Stimulated activated CD8-positive, alpha-beta memory T cell treated with anti-CD3 and anti-CD28 coated beads, Interleukin-2, amount 100 ng/mL, for 1 hour (primary cell): ENCODE measurements around the gene IRAK1.
"Not testable (repeated sequence)": the region's sequence is repeated elsewhere in the genome, so short reads cannot be mapped to it uniquely, and the experiment has no call there.

Experiments used
- DNase-seq, 2 donors: peaks; one replicate each; pipeline ENCODE4 v3.0.0-alpha.2; 2020; ENCODE audit warnings: low read depth in 2 of 2

The IRAK1 gene

DNA sequence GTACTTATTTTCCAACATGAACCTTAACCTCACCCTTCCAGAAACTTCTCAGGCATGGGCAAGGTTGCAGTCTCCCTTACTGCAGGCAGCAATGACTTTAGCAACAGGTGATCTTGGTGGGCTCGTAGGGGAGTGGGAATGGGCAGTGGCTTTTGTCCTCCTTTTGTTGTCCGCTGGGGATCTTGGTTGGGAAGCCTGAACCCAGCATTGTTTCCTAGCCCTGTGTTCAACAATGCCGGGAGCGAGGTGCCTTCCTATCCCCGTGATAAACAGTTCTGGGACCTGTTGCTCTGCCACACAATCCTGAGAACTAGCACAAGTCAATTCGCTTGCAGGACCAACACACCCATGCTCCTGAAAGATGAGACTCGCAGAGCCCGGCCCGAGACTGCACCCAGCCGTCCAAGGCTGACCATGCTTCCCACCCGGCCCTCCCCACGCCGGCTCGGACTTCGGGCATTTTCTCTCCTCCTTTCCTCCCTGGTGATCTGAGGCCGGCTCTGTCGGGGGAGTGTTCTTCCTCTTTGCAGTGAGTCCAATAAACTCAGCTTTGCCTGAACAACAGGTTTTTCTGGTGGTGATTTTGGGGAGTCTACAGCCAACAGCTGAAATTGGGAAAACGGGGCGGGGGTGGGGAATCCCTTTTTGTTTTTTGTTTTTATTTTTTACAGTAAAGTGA, 20.2 kb downstream of the IRAK1 start:
- DNase-seq, result no peak

GRCh38 chrX:153995504-153995903, 24.2 kb downstream of the IRAK1 start:
- DNase-seq, result no peak

GRCh38 chrX:153994398-153994797, 25.3 kb downstream of the IRAK1 start:
- DNase-seq, result not testable (repeated sequence)

DNA sequence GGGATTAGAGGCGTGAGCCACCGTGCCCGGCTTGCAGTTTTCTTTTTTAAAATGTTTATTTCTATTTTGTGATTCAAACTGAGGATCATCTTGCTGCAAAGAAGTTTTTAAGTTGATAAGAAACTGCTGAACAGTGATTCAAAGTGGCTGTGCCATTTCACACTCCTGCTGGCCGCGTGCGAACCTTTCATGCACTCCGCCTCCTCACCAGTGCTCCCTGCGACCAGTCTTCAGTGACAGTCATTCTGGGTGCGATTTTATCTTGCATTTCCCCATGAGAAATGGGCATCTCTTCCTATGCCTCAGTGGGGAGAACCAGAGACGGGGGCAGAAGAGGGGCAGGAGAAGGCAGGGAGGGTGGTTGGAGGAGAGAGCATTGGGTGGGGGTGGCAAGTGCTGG, 25.7 kb downstream of the IRAK1 start:
- DNase-seq, result no peak

- DNase-seq, result no peak
Measured at GRCh38 chrX:153993079-153993478, 26.6 kb downstream of the IRAK1 start.

GRCh38 chrX:153992180-153992579, 27.5 kb downstream of the IRAK1 start:
- DNase-seq, result no peak

DNA sequence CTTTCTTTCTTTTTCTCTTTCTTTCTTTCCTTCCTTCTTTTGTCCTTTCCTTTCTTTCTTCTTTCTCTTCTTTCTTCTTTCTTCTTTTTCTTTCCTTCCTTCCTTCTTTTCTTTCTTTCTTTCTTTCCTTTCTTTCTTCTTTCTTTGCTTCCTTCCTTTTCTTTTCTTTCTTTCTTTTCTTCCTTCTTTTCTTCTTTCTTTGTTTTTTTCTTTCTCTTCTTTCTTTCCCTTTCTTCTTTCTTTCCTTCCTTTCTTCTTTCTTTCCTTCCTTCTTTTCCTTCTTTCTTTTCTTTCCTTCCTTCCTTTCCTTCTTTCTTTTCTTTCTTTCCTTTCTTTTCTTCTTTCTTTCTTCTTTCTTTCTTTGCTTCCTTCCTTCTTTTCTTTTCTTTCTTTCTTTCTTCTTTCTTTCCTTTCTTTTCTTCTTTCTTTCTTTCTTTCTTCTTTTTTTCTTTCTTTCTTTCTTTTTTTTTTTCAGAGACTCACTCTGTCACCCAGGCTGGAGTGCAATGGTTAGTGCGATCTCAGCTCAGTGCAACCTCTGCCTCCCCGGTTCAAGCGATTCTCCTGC, 28.6 kb downstream of the IRAK1 start:
- no peak for DNase-seq

DNA sequence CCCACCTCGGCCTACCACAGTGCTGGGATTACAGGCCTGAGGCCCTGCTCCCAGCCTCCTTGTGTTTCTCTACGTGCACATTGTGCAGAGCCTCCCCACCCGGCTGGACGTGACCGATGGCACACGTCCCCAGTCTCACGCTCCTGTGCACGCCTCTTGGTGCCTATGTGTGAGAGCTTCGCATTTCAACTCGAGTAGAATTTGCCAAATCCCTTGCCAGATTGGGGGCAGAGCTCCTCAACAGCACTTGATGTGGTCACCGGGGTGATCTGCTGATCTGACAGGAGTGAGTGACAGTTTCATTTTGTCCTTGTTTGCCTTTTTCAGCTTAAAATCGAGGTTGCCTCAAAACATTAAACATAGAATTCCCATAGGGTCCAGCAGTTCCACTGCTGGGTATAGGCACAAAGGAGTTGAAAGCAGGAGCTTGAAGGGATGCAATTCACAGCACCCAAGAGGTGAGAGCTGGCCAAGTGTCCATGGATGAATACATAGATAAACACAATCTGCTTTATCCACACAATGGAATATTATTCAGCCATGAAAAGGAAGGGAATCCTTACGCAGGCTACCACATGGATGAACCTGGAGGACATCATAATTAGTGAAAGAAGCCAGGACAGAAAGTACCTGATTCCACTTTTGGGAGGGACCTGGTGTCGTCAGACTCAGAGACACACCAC, 29.6 kb downstream of the IRAK1 start:
- DNase-seq, result no peak

GRCh38 chrX:153988493-153988892, 31.2 kb downstream of the IRAK1 start:
- DNase-seq, result no peak

- no peak for DNase-seq
Measured at GRCh38 chrX:153984351-153985178, 35.1 kb downstream of the IRAK1 start.

DNA sequence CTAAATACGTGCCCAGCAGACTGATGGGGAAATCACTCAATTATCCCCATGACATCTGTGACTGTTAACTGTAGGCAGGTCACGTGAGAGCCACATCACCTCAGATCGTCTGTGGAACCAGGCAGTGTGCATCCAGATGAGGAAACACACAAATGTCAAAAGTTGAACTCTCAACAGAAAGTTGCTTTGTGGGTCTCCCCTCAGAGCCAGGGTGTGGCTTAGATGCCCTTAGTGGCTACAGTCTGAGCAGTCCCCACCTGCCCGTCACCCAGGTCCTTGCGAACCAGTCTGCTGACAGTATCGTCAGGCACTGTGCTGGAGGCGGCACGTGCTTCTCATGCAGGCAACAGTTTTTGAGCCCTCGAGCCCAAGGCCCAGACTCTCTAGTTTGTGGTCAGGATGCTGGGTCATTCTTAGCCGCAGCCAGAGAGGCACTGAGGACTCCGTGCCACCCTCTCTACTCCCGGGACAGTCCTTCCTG, 36.3 kb downstream of the IRAK1 start:
- no peak for DNase-seq

DNA sequence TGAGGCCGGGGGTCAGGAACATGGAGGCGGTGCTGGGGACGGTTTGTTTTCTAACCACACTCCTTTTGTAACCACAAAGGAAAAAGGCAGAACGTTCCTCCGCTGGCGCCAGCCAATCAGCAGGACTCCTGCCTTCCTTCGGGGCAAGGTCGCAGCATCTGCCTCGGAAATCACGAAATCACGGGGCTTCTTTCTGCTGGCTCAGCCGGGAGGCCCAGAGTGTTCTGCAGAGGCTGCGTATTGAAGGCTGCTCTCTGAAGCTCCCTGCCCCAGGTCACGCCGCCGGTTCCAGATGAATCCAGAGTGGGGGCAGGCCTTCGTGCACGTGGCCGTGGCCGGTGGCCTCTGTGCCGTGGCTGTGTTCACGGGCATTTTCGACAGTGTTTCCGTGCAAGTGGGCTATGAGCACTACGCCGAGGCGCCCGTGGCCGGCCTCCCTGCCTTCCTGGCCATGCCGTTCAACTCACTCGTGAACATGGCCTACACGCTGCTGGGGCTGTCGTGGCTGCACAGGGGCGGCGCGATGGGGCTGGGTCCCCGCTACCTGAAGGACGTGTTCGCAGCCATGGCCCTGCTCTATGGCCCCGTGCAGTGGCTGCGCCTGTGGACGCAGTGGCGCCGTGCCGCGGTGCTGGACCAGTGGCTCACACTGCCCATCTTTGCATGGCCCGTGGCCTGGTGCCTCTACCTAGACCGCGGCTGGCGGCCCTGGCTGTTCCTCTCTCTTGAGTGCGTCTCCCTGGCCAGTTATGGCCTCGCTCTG, 37.8 kb downstream of the IRAK1 start:
- peak in 1 of 2 donors; percentile 31 for DNase-seq

DNA sequence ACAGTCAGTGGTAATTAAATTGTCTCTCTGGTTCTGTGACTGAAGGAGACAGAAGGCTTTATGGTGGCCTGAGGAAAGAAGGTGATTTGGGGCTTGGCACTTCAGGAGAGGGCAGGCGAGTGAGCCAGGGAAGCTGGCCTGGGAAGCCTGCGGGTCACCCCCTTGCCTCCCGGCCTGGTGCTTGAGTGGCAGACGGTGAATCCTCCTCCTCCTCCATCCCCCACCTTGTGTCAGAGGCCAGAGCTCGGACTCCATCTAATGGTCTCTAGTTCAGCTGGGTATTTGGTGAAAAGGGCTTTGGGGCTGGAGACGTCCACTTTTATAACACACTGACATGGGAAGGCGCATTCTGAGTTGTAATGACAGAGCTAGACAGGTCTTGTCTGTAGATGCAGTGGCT, 38.5 kb downstream of the IRAK1 start:
- no peak for DNase-seq

GRCh38 chrX:153980394-153980793, 39.3 kb downstream of the IRAK1 start:
- DNase-seq, result not testable (repeated sequence)

DNA sequence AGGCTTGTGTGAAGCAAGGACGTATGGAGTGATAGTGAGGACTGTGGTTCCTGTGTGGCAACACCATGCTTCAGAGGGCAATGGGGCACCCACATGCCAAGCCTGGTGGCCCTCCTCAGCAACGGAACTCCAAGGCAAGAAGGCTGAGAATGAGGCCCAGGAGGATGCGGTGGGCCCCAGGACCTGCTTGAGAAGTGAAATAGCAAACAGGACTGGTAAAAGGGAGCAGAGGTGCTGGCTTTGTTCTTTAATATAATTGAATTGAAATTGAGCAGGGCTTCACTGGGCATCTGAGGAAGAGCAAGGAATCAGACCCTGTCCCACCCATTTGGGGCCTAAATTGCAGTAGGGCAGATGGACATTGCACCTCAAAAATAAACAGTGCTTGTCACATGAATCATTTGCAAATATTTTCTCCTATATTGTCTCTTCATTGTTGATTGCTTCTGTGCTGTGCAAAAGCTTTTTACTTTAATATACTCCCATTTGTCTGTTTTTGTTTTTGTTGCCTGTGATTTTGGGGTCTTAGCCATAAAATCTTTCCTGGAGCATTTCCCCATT, 44.9 kb downstream of the IRAK1 start:
- DNase-seq, result no peak

DNA sequence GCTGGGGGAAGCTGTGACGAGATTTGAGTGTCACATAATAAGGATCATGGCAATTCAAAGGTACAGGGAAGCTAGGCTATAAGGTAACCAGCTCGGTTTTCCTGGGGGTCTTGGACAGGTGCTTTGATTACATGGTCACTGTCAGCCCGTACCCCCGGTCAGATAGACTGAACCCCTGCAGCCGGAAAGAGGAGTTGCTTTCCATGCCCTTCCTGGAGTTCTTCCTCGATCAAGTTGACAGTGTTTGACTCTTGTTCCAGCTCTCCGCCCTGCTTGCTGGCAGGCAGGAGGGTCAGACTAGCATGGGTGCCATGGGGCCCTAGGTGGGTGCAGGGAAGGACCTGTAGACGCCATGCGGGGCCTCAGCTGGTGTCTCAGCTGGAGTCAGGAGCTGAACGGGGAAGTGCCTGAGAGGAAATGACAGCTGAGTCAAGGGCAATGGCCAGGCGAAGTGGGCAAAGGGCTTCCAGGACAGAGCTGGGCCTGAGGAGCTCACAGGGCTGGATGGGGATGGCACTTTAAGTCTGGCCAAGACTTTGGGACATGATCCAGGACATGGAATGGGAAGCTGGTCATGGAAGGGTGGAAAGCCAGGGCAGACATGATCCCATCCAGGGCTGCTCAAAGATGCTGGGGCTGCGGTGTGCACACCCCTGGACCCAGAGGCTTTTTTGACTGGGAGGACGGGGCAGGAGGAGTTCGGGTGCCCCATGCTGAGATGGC, 45.5 kb downstream of the IRAK1 start:
- DNase-seq, result no peak

GRCh38 chrX:153973127-153974002, 46.3 kb downstream of the IRAK1 start:
- no peak for DNase-seq

DNA sequence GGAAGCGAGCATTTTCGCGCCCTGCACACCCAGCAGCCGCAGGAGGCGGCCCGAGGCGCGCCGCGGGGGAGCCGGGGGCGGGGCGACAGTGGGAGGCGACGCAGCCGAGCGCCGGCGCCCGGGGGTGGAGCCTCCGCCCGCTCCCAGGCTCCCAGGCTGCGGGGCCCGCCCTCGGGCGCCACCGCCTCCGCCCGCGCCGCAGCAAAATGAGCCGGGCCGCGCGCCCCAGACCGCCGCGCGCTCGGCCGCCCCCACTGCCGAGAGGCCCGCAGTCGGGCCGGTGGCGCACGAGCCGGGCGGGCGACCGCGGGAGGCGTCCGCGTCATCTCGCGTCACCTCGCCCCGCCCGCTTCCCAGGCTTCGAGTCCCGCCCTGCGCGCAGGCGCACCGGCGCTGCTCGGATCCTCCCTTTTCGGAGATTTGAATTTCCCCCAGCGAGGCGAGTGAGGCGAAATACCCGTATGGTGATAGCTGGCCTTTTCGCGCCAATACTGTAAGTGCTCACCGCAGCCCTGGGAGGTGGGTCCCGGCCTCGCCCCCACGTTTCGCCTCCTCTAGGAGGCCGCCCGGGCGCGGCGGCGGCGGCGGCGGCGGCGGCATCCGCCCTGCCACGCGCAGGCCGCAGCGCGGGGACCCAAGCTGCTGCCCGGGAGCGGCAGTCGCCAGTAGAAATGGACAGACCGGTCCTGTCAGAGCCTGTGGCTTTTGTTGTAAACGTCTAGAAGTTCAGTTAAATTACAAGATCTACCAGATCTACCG, 47.2 kb downstream of the IRAK1 start, which contains the start of gene TMEM187:
TMEM187 (plus strand) TSS at position 387 of the 759 bp plus-strand sequence. CDS start 9,309 bp downstream, outside the sequence.
- DNase-seq, result peak; percentile 72 to 76
